ENCODE data around the gene FAAH. TPM values are rescaled to one million over a fixed set of nuclear protein-coding genes. Genes with fewer than 3 reads are reported as not detected.

FAAH gene
- total RNA-seq, 1 donor from 2014 or later: 0.72 TPM

DNA sequence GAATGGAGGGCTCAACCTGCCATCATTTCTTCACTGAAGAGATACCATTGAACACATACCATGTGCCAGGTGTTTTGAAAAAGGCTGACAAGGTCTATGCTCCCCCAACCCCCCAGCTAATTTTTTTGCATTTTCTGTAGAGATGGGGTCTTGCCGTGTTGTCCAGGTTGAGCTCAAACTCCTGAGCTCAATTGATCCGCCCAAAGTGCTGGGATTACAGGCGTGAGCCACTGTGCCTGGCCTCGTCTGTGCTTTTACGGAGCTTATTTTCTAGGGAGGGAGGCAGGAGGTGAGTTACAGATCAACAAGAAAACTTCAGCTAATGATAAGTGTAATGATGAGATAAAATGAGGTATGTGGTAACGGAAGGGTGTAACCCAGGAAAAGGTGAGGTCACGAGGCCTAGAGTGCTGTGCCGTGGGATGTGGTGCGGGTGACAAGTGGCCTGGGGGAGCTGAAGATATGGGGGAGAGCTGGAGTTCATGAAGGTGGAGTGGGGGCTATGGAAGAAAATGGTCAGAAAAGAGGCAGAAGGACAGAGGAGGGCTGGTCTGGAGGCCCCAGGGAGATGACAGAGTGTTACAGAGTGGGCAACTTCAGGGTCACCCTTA lies 28.2 kb downstream of the FAAH start:
- DNase-seq (ENCODE audit: low spot score): no peak

DNA sequence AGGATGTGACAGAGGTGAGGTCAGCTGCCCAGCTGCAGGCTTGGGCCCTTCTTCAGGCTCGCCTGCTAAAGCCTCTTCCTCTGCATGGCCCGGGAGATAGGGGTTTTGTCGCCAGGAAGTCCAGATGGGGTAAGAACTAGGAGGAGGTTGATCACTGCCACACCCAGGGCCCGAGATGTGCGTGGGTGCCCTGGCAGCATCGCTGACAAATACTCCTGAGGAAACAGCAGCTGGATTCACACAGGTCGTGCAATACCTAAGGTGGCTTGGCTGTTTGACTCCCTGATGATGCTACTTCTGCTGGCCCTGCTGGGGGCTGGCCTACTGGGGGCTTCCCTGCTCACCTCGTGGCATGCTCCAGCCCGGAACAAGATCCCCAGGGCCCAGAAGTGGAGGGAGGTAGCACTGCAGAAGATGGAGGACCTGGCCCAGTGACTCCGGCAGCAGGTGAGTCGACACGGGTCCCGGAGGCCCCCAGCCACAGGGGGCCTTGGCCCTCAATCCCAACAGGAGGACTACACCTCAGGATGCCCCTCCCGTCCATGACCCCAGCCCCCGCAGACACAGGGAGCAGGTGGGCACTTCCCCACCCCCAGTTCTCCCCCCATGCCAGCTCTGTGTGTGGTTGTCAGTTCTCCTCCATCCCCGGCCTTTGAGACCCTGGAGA lies 29.6 kb downstream of the FAAH start:
- no peak for DNase-seq (ENCODE audit: low spot score)

DNA sequence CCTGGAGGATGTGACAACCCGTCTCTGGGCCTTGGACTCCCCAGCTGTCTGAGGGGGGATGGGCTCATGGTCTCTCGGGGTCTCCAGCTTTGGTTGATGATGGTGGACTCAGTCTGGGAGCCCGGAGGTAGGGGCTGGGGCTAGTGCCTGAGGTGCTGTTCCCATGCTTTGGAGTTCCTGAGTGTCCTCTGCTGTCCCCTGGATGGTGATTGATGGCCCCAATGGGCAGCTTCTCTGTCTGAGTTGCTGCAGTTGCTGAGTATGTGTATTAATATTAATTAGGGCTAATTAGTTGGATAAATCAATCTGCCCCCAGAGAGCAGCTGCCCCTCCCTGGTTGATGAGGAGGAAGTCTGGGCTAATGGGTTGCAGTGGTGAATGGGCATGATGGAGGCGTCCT lies 30.6 kb downstream of the FAAH start:
- no peak for DNase-seq (ENCODE audit: low spot score)

DNA sequence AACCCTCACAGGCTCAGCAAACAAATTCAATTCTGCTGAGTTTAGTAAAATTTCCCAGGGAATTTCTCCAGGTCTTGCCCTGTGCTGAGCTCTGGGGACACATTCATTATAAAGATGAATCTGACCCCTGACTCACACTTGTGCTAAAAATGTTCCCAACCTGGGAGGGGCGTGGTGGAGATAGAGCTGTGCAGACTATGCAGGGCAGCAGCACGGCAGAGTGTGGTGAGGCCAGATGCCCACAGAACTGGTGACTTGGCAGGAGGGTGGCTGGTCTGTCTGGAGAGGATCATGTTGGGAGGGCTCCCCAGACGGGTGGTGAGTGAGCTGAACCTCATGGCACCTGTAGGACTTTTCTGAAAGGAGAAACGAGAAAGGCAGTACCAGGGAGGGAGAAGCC lies 31.6 kb downstream of the FAAH start:
- DNase-seq (ENCODE audit: low spot score): no peak

DNA sequence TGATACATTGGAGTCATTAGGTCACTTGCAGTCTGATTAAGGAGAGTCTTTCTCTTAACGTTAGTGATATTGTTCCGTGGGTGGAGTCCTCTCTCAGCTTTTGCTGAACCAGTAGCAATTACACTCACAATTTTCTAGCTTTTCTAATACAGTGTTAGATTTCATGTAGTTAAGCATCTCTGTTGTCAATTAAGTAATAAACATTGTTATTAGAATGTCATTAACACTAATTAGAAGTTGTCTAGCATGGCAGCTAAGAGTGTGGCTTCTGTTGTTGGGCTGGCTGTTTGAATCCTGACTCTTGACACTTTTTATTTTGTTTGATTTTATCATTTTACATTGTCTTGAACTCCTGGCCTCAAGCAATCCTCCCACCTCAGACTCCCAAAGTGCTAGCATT lies 33.4 kb downstream of the FAAH start:
- DNase-seq (ENCODE audit: low spot score): no peak

DNA sequence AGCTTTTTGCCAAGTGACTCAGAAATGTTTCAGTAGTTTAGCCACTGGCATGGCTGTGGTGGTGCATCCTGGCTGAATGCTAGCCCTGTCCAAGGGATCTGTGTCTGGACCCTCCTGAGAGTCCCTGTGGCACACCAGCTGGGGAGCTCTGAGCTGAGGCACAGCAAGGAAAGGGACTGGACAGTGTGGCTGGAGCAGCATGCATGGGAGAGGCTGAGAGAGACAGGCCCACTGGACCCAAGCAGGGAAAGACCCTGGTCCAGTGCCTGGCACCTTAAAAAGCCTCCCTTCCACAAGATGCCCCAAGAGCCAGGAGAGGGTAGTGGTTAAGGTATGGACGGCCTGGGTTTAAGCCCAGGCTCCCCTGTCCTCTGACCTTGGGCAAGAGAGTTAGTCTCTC lies 35.3 kb downstream of the FAAH start:
- DNase-seq (ENCODE audit: low spot score): no peak

DNA sequence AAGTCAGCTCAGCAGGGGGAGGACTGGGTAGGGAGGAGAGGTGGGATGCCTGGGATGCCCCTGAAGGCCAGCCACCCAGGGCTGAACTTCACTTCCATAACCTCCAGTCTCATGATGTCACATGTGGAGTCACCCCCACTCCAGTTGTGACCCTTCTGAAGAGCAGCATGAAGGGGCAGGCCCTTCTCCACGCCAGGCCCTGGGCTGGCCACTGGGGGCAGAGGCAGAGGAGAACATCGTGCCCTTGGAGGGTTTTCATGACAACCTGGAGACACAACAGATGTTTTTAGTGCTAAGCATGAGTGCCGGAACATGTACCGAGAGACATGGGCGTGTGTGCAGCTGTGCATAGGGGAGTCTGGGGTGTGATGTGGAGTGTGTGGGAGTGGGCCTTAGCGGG lies 37.6 kb downstream of the FAAH start:
- DNase-seq (ENCODE audit: low spot score): no peak

DNA sequence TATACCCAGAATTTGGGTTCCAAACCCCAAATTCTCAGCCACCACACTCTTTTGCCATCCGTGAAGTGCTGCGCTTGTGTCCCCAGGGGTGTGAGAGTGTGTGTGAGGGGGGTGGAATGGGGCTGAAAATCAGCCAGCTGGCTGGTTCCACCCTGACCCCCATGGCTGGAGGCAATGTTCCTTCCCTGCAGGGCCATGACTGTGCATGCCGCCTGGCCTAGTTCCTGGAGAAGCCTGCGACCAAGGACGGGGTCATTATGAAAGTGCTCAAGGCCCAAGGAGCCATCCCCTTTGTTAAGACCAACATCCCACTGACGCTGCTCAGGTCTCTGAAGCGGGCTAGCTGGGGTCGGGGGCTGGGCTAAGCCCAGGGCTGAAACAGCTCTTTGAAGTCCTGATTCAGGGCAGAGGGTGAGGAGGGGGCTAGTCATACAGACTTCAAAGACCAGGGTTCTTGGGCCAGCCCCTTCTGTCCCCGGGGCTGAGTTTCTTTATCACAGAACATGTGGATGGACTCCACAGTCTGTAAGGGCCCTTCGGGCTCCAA lies 38.7 kb downstream of the FAAH start:
- no peak for DNase-seq (ENCODE audit: low spot score)

DNA sequence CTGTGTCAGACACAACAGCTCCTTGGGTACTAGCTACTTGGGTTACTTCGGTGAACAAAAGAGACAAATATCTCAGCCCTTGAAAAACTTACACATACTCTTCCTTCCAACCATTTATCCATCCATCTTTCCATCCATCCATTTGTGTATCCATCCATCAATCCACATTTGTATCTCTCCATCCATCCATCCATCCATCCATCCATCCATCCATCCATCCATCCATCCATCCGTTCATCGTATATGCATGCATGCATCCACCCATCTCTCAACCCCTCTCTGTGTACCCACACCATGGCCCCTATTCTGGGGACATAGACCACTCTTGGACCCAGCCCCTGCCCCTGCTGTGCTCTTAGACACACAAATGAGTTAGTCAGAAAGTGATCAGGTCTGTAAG lies 40.2 kb downstream of the FAAH start:
- no peak for DNase-seq (ENCODE audit: low spot score)

DNA sequence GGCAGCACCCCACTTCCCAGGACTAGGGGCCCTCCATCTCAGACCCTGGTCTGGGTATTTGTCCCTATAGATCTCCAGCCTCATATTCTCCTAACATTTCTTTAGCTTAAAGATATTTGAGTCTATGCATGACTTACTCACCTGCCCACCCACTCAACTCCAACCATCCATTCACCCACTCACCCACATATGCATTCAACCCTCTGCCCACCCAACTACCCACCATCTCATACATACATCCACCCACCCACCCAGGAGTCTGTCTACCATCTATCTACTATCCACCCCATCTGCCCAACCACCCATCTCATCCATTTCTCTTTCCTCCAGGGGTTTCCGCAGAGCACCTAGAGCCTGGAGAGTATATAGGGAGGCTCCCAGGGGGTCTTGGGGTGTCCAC lies 42.7 kb downstream of the FAAH start:
- DNase-seq (ENCODE audit: low spot score): no peak

DNA sequence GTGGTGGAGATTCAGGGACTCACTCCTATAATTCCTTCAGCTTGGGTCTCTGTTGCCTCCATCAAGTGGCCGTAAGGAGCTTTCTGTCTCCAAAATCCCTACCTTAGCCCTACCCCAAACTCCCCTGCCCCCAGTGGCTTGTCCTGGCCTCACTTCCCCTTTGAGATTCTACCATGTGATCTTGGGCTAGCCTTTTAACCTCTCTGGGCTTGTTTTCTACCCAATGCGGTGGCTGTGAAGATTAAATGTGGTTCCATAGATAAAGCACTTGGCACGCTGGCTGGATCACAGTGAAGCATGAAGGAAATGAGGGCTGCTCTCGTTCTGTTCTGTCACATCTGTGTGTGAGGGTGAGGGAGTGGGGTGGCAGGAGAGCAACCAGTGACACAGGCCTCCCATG lies 43.6 kb downstream of the FAAH start:
- DNase-seq (ENCODE audit: low spot score): no peak

DNA sequence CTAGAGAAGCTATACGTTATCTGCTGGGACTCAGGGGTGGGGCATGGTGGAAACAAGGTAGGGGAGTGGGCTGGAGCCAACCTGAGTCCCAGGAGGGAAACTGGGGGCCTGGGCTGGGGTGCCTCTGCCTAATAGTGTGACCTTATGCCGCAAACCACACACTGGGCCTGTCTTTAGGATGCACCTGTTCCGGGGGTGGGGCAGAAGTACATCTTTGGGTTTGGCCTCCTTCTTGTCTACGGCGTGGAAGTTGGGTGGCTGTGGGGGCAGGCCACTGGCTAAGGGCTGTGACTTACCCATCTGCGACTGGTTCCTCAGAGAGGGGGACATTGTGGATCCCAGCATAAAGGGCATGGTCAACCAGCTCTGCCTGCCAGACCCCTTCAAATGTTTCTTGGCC lies 44.2 kb downstream of the FAAH start:
- DNase-seq (ENCODE audit: low spot score): no peak

DNA sequence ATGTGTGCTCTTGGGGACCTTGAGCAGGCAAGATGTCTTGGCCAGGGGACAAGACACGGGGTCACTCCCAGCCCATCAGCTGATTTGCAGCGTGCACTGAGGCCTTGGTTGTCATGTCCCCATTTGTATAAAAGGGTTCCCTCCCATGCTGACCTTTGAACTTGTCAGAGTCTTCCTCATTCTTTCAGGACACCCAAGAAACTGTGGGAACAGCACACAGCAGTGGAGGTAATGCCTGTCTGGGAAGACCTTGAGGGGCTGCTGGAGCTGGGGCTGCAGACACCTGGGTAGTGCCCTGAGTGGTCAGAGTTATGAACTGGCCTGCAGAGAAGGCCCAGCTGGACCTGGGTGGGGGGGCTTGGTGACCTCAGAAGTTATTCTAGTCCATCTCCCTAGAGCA lies 46.4 kb downstream of the FAAH start:
- DNase-seq (ENCODE audit: low spot score): no peak

DNA sequence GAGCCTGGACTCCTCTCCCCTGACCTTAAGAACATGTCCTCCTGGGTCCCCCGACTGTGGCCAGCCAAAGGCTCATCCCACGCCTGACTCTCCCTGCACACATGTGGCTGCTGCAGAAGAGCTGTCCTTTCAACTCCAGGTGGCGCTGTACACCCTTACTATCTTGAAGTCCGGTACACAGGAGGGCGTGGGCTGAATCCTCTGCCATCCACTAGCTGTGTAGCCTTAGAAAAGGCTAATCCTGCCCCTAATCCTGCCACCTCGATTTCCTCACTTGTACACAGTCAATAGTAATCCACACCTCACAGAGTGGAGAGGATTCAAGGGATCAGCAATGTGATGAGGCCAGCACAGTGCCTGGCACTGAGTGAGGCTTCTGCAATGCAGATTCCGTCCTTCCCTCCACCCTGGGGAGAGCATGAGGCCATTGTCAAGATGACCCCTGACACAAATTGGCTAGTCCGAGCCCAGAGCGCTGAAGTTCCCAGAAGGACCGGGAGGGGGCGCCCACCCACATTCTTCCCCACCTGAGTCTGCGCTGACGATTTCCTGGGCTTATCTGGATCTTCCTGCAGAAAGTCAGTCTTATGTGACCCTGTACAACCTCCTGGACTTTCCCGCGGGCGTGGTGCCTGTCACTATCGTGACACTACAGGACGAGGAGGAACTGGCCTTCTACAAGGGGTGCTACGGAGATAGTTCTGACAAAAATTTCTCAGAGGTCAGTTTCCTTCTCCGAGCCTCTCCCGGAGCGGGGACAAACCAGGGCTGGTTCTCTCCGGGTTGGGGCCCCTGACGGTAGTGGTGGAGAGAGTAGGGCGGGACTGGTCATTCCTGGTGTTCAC lies 48.4 kb downstream of the FAAH start:
- peak; percentile 68 for DNase-seq (ENCODE audit: low spot score)

DNA sequence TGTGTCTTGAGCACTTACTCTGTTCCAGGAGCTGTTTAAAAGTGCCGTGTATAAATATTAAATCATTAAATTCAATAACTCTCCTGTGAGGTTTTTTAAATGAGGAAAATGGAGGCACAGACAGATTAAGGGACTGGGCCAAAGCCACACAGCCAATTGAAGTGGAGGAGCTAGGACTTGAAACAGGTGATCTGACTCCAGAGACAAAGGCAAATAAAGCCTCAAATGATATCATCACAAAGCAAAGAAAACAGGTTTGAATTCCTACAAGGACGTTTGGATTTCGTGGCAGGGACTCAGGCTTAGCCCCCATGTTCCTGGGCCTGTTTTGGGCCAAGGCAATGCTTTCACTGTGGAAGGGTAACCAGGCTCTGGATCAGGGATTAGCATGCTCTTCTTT lies 50.3 kb downstream of the FAAH start:
- DNase-seq (ENCODE audit: low spot score): no peak

DNA sequence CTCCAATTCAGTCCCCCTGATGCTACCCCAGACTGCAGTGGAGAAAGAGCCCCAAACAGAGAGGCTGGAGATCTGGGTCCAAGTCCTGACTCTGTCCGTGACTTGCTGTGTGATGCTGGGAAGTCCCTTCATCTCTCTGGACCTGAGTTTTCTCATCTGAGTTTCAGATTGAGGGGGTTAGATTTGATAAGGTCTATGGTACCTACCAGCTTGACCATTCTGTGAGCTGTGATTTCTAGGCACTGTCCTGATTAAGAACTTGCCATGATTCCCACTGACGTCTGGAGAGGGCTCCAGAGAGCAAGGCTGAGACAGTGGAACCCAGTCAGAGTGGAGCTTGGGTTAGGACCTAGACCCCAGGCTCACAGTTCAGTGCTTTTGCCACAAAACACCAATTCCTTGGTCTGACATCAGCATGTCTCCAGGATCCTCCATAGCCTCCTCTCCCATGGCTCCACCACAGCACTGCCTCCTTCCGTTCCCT lies 51.7 kb downstream of the FAAH start:
- no peak for DNase-seq (ENCODE audit: low spot score)

DNA sequence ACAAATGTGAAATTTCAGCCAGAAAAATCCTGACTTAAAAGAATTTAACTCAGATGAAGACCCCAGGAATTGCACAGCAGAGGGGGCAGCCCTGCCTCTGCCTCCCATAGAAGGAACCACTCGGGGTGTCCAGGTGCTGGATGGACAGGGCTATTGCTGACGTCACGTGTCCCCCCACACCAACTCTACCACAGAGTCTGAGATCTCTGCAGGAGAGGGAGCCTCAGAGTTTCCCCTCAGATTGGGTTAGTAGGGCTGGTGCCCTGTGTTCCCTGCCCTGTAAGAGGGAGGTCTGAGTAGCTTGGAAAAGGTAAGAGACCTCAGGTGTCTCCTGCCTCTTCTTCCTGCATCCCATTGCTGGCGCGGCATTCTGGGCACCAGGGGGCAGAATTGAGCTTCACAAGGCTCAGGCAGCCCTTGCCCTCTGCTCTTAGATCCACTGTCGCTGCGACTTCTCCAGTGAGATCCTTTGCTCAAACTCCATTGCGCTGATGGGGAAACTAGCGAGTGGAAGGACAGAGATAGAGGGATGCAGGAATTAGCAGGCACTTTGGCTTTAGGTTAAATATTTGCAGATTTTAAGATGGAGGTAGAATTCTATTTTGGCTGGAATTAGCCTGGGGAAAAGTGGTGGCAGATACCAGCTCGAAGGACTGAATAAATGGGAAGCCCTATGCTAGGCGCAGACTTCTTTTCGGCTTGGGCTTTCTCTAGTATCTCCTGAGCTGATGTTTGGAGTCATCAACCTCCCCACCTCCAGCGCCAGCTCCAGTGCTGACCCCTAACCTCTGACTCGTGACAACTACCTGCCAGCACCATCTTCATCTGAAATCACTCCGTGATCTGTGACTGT lies 52.8 kb downstream of the FAAH start:
- peak; percentile 80 for DNase-seq (ENCODE audit: low spot score)

DNA sequence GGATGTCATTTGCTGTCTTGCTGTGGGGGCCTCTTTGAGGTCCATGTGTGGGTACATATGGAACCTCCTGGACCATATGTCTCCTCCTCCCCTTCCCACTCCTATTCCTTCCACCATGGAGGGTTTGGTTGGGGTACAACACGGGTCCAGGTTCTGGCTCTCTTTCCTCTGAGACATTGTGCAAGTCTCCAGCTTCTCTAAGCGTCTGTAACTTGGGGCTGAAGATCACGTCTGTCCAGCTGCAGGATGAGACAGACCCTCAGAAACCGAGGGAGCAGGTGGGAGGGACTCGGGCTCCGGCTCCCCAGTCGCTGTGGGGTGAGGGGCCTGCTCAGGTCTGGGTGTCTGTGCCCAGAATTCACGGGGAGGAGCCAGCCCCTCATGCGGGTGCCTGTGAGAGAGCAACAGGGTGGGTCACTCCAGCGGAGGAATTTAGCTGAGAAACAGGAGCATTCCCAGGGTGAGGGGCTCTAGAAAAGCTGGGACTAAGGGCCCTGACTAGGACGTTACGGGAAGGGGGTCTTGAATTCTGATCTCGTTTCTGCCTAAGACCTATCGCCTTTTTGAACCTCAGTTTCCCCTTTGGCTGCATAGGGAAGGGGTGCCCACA lies 53.5 kb downstream of the FAAH start:
- no peak for DNase-seq (ENCODE audit: low spot score)

DNA sequence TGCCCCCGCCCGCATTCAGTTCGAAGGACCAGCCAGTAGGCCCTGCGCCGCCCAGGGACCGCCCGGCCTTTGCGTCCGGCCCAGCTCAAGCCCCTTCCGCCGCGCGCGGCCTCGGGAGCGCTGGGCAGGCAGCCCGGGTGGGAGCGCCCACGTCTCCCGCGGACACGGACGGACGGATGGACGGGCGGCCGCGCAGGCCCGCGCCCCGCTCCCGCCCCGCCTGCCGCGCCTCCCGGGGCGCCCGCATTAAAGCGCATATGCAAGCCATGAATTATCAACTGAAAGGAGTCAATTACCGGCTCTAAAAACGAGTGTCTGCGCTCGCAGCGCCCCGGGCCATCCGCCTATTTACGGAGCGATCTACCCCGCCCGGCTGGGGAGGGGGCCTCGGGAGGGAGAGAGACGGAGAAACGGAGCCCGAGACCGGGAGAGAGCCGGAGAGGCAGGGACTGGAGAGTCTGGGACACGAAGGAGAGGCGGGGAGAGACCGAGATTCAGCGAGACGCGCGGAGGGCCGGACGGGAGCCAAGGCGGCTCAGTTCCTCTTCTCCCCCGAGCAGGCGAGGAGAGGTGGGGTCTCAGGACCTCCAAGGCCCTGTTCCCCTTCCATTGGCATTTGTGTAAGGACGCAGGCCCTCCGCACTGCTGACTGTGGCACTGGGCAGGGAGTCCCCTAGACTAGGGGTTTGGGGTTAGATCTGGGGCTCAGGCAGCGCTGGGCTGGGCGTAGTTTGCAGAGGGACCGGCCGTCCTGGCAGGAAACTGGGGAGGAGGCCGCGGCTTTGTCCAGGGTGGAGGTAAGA lies 54.2 kb downstream of the FAAH start:
- peak; percentile 17 for DNase-seq (ENCODE audit: low spot score)
